GM18907 (cell line): Measurements from ENCODE around the gene VWA3A.
"Not testable (repeated sequence)": the region's sequence is repeated elsewhere in the genome, so short reads cannot be mapped to it uniquely, and the experiment has no call there.

ENCODE experiments used
- ATAC-seq: cut with Tn5 transposase; IDR thresholded peaks from one replicate; pipeline ENCODE4 v1.9.1; 2021; ENCODE audit warnings: mild to moderate bottlenecking, moderate library complexity; ENCODE audit not compliant: unreplicated experiment

Gene VWA3A

DNA sequence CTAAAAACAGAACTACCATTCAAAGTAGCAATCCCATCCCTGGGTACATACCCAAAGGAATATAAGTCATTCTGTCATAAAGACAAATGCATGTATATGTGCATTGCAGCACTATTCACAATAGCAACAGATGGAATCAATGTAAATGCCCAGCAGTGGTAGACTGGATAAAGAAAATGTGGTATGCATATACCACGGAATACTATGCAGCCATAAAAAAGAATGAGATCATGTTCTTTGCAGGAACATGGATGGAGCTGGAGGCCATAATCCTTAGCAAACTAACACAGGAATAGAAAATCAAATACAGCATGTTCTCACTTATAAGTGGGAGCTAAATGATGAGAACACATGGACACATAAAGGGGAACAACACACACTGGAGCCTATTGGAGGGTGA lies 36.2 kb downstream of the VWA3A start:
- ATAC-seq, result not testable (repeated sequence)

DNA sequence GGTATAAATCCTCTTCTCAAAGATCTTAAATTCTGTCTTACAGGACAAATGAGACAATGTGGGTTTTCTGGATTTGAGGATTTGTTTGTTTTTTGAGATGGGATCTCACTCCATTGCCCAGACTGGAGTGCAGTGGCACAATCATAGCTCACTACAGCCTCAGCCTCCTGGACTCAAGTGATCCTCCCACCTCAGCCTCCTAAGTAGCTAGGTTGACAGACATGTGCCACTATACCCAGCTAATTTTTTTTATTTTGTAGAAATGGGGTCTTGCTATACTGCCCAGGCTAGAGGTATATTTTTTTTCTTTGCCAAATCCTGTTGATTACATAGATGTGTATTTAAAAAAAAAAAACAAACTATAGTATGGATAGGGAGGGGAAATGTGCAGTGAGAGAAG lies 38.2 kb downstream of the VWA3A start:
- no peak for ATAC-seq

DNA sequence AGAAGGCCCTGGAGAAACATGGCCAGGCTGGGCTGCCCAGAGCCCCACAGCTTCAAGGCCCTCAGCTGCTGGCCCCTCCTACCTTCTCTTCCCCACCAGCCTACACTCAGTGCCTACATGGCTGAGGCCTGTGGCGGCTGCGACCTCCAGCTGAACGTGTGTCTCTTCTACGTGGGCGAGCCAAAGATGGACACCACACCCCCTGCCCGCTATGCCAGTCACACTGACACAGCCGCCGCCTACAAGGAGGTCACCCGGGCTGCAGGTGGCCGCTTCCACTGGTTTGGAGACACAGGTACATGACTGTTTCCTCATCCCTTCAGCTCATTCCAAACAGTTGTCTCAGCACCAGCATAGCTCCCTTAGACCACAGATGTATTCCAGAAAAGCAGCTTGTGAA lies 40.5 kb downstream of the VWA3A start:
- ATAC-seq, result no peak

DNA sequence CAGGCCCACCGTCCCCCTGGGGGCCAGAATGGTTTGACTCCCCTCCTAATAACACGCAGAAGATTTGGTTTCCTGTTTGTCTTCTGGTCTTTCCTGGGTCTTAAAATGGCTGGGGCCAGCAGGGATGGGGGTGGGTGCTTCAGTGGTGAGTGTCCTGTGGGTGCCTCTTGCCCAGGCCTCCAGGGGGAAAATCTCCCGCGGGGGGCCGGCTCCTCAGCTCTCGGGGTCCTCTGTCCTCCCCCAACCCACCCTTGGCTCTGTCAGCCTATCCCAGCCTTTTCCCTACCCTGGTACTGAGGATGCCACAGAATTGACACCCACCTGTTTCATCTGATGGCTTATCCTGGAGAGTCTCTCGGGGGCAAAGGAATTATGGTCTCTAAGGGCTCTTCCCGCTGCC lies 46.1 kb downstream of the VWA3A start:
- no peak for ATAC-seq

DNA sequence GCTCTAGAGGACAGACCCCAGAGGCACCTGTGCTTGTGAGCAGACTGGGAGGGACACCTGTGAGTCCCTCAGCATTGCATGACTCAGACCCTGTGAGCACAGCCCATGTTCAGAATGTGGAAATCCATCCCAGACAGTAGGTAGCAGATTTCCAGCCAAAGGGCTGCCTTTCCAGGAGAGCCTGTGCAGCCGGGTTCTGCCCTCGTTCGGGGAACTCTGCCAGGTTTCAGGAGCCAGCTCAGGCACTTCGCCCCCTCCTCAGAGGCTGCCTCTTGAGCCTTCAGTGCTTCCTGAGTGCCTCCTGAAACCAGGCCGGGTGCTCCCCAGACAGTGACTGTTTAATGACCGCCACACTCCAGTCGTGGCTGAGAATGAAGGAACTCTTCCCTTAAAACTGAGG lies 46.7 kb downstream of the VWA3A start:
- no peak for ATAC-seq

DNA sequence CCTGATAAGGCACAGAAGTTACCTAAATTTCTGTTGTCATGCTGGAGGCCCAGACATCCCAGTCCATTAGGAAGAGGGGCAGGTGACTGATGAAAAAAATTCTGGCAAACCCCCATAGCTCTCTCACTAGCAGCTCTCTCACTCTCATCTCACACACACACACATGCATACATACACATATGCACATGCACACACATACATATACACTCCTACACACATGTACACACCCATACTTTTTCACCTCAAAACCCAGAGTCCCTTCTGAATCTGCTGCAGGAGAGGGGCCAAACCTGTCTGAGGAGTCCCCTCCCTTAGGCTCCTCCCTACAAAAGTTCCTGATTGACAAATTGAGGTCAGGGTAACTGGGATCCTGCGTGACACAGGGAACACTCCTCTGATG lies 47.4 kb downstream of the VWA3A start:
- no peak for ATAC-seq

DNA sequence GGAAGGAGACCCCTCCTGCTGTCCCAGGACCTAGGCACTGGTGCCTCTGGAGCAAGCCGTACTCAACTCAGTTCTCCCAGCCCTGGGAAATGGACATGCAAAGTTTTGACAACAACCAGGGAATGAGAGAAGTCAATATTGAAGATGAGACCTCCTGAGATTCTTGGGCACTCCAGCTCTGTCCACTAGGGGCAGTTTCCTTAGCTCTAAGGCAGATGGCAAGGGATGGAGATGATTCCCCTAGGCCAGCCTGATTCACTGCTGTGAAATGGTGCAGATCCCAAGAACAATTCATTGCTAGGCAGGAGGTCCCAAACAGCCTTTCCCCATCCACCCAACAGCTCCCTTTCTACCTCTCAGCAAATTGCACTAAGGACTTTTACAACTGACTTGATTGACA lies 49.4 kb downstream of the VWA3A start:
- ATAC-seq, result no peak

DNA sequence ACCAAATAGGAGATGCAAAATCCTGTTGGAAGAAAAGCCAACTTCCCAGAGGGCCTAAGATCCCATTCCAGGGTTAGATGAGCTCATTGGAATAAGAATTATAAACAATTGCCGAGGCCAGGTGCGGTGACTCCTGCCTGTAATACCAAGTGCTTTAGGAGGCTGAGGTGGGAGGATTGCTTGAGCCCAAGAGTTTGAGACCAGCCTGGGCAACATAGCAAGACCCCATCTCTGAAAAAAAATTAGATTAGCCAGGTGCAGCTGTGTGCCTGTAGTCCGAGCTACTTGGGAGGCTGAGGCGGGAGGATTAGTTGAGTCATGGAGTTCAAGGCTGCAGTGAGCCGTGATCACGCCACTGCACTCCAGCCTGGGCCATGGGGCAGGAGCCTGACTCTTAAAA lies 52.2 kb downstream of the VWA3A start:
- ATAC-seq, result no peak

DNA sequence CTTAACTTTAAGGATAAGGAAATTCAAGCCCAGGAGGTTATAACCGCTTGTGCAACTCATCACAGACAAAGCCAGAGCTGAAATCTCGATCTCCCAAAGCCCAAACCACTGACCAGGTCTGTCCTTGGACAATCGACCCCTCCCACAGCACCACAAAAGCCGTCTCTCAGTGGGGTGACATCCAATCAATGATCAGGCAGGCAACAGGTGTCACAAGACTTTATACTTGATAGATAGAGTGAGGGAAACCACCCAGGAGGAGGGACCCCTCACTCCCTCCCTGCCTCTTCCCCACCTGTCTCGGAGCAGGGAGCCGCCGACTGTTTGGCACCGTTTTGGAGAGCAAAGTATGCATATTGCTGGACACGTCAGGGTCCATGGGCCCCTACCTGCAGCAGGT lies 55.5 kb downstream of the VWA3A start:
- no peak for ATAC-seq

DNA sequence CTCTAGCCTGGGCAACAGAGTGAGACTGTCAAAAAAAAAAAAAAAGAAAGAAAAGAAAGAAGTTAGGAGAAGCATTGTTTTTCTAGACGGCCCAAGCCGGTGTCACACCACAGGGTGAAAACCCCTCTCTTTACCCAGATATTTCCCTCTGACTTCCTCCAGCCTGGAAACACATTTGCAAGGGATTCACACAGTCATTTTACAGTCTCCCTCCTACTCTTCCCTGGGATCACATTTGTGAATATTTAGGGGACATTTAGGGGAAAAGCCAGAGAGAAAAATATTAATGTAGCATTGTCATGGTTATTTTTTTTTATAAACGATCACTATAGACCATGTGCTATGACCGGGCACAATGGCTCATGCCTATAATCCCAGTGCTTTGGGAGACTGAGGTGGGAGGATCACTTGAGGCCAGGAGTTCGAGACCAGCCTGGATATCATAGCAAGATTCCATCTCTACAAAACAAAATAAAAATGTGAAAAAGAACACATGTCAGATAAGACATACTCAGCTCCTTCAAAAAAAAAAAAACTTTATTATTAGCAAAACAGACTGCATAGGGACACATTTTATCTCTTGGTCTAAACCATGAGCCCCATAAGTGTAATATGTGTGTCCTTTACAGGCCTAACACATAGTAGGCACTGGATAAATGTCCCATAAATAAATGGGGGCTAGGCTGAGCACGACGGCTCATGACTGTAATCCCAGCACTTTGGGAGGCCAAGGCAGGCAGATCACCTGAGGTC lies 59.1 kb downstream of the VWA3A start:
- no peak for ATAC-seq

DNA sequence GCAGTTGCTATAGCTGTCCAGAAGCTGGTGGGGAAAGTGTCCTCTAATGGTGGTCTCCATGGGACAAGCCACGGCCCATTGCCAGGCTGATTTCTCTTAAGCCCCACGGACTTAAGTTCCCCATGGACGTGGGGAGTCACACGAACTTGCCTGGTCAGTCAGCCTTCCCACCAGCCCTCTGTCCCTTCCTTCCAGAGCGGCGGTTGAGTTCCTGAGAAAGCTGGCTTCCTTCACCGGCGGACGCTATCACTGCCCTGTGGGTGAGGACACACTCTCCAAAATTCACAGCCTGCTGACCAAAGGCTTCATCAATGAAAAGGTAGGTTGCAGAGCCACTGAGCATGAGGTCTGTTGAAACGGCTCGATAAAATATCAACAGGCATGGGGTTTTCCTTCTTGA lies 60.0 kb downstream of the VWA3A start:
- ATAC-seq, result no peak

DNA sequence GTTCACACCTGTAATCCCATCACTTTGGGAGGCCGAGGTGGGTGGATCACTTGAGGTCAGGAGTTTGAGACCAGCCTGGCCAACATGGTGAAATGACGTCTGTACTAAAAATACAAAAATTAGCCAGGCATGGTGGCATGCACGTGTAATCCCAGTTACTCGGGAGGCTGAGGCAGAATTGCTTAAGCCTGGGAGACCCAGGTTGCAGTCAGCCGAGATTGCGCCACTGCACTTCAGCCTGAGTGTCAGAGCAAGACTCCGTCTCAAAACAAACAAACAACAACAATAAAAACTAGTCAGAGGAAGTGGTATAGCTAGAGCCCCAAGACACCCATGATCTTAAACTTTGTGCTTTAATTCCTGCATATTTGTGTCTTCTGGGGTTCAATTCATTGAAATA lies 60.7 kb downstream of the VWA3A start:
- not testable (repeated sequence) for ATAC-seq

DNA sequence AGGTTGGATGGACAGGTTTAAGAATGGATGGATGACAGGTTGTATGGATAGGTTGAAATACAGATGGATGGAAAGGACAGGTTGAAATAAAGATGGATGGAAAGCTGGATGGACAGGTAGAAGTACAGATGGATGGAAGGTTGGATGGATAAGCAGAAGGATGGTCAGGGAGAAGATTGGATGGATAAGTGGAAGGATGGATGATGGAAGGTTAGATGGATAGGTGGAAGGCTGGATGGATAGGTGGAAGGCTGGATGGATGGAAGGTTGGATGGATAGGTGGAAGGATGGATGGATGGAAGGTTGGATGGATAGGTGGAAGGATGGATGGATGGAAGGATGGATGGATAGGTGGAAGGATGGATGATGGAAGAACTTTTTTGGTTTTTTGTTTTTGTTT lies 69.1 kb downstream of the VWA3A start:
- no peak for ATAC-seq

DNA sequence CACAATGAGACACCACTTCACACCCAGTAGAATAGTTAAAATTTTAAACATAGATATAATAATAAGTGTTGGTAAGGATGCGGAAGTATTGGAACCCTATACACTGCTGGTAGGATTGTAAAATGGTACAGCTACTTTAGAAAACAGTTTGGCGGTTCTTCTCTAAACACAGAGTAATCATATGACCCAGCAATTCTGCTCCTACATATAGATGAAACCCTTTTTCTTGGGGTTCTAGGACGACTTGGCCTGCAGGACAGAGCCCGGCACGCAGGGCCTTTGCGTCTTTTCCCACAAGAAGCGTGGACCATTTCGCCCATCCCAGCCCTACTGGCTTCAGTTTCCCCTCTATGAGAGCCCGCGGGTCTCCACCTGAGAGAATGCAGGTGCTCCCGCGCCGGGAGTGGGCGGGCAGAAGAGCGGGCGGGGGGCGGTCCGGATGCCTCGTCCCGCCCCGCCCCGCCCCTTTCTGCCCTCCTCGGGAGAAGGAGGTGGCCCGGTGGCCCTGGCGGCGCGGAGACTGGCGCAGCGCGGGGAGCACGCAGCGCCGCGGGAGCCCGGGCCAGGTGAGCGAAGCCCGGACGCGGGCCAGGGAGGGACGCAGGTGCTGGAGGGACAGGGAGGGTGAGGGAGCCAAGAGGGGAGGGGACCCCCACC lies 69.8 kb downstream of the VWA3A start, which contains the start of gene SDR42E2:
SDR42E2 (plus strand) TSS at position 508 of the 657 bp plus-strand sequence. CDS start 3,077 bp downstream, outside the sequence.
- ATAC-seq, result no peak

DNA sequence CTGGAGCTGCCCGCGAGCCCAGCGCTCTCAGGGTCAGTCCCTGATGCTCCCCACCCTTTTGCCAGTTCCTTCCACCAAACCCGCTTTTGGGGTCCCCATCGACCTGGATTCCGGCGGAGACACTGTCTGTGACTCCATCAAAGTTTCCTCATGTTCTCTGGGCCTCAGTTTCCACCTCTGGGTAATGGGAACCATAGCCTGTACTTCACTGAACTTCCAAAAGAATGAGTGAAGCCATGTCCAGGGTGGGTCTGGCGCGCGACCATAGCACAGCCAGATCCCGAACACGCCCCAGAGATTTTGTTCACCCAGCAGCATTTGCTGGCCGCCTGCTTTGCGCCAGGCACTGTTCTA lies 70.3 kb downstream of the VWA3A start:
- ATAC-seq, result no peak

DNA sequence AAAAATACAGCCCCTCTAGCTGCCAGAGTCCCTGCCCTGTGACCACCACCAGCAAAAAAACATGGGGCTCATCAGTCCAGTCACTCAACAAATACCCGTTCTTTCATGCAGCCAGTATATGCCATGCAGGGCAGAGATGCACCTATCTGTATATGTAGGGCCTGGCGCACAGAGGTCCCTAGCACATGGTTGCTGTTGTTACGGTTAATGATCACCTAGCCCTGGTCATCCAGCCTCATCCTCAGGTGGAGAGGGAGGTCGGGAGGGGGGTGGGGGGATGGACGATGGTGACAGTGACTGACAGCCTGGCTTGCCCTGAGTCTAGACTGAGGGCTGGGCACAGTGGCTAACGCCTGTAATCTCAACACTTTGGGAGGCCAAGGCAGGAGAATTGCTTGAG lies 71.5 kb downstream of the VWA3A start:
- ATAC-seq, result no peak

DNA sequence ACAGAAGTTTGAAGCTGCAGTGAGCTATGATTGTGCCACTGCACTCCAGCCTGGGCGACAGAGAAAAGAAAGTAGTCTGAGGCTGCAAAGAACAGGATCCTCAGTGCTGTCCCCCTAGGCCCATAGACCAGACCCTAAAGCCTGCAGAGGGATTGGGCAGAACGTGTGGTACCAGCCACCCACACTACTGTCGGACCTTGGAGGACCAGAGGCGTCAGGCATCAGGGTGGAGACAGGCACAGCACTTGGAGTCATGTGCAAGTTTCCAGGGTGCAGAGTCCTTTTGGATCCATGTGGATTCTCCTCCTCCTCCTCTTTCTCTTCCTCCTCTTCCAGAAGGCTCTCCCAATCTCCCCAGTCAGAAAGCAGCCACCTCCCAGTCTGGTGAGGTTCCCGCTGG lies 72.1 kb downstream of the VWA3A start:
- ATAC-seq, result no peak

DNA sequence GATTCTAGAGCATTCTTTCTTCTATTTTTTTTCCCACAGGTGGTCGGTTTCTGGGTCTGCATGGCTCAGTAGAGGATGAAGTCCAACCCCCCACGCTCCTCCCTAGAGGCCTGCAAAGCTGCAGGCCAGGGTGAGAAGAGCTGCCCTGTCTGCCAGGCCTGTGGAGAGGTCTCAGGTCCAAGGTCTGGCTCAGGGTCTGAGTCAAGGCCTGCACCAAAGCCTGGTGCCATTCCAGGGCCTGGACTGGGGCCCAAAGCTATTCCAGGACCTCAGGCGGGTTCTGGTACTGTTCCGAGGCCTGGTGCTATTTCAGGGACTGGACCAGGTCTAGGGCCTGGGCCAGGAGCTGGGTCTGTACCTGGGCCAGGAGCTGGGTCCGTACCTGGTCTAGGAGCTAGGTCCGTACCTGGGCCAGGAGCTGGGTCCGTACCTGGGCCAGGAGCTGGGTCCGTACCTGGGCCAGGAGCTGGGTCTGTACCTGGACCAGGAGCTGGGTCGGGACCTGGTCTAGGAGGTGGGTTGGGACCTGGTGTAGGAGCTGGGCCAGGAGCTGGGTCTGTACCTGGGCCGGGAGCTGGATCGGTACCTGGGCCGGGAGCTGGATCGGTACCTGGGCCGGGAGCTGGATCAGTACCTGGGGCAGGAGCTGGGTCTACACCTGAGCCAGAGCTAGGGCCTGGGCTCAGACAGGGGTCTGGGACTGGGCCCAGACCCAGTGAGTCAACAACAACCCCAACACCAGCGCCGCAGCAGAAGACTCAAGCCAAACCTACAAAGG lies 73.4 kb downstream of the VWA3A start:
- no peak for ATAC-seq

DNA sequence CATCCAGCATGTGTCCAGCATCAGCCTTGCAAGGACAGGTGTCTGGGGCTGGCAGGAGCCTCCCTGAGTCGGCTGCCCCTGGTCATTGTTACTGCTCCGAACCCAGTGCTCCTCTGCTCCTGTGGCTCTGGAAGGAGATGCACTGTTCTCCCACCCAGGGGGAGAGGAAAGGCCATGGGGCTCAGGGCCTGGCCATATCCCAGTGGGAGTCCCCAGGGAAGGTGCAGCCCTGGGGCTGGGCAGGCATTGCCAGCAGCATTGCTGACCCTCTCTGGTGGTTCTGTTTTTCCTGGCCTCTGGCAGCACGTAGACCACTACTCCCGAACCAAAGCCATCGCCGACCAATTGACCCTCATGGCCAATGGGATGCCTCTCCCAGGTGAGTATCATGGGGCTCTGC lies 79.6 kb downstream of the VWA3A start:
- no peak for ATAC-seq

DNA sequence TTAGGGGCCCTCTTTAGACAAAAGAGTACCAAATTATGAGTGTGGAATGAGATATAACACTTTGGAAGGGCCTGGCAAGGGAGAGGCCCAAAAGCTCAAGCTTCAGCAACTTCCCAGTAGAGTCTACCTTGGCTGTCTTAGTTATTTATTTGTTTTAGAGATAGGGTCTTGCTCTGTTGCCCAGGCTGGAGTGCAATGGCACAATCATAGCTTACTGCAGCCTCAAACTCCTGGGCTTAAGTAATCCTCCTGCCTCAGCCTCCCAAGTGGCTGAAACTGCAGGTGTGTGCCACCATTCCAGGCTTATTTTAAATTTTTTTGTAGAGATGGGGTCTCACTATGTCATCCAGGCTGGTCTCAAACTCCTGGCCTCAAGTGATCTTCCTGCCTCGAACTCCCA lies 80.3 kb downstream of the VWA3A start:
- not testable (repeated sequence) for ATAC-seq

DNA sequence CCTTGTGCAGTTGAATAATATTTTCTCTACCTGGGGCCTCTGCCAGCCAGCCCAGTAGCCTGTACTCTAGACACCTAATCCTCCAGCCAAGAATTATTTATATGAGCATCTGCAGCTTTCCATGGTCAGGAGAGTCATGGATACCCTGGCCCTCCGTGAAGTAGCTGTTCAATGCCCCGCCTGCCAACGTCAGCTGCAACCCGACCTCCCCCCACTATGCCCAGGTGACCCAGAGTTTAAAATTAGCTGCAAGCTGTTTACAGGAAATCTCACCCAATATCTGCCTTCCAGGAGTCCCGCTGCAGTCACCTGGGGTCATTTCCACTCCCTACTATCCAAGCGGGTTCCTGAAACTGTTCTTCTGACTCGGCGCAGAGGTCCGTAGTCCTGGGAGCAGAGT lies 82.3 kb downstream of the VWA3A start:
- no peak for ATAC-seq
